Smooth muscle cell (in vitro differentiated cells): ENCODE results near the gene GUSB. TPM values are rescaled to one million over a fixed set of nuclear protein-coding genes. Genes with fewer than 3 reads are reported as not detected.
"Not testable (repeated sequence)": the region's sequence is repeated elsewhere in the genome, so short reads cannot be mapped to it uniquely, and the experiment has no call there.

Source experiments
- DNase-seq: peaks from one replicate; lab custom pipeline; 2025; ENCODE audit not compliant: unreplicated experiment; lab: John Stamatoyannopoulos, UW
- H2AFZ ChIP-seq: fragments of 200-600 bp; sonication (generic); 2 replicates; pipeline ENCODE4 v1.6.0; 2016; ENCODE audit warnings: antibody characterized with exemption, low read depth, mild to moderate bottlenecking
- H3F3A ChIP-seq: fragments of 200-600 bp; sonication (generic); 2 replicates; pipeline ENCODE4 v1.6.0; 2017; ENCODE audit warnings: antibody characterized with exemption, low read depth
- H3K27ac ChIP-seq: fragments of 200-600 bp; sonication (generic); 2 replicates; pipeline ENCODE4 v1.5.1; 2016; ENCODE audit warnings: low read depth, mild to moderate bottlenecking
- H3K27me3 ChIP-seq: fragments of 200-600 bp; sonication (generic); 2 replicates; pipeline ENCODE4 v1.6.1; 2016; ENCODE audit warnings: low read depth, mild to moderate bottlenecking
- H3K36me3 ChIP-seq: fragments of 200-600 bp; sonication (generic); 2 replicates; pipeline ENCODE4 v1.5.1; 2016; ENCODE audit warnings: low read depth
- H3K4me1 ChIP-seq: fragments of 200-600 bp; sonication (generic); 2 replicates; pipeline ENCODE4 v1.5.1; 2016; ENCODE audit warnings: low read depth
- H3K4me2 ChIP-seq: fragments of 200-600 bp; sonication (generic); 2 replicates; pipeline ENCODE4 v1.6.0; 2016; ENCODE audit warnings: mild to moderate bottlenecking
- H3K4me3 ChIP-seq: fragments of 200-600 bp; sonication (generic); 2 replicates; pipeline ENCODE4 v1.5.1; 2016; ENCODE audit warnings: mild to moderate bottlenecking
- H3K79me2 ChIP-seq: fragments of 200-600 bp; sonication (generic); 2 replicates; pipeline ENCODE4 v1.6.0; 2016; ENCODE audit warnings: low read depth, mild to moderate bottlenecking
- H3K9ac ChIP-seq: fragments of 200-600 bp; sonication (generic); 2 replicates; pipeline ENCODE4 v1.6.0; 2016; ENCODE audit warnings: low read depth
- H3K9me3 ChIP-seq: fragments of 200-600 bp; sonication (generic); replicated peaks from 2 replicates; pipeline ENCODE4 v1.5.1; 2016; ENCODE audit warnings: low read depth
- H4K20me1 ChIP-seq: fragments of 200-600 bp; sonication (generic); 2 replicates; pipeline ENCODE4 v1.6.0; 2016; ENCODE audit warnings: low read depth
- CTCF ChIP-seq: fragments of 200-600 bp; sonication (generic); IDR thresholded peaks from 2 replicates; pipeline ENCODE4 v1.5.1; 2017; ENCODE audit warnings: borderline replicate concordance, mild to moderate bottlenecking, antibody characterized with exemption; ENCODE audit not compliant: insufficient read depth, poor library complexity, severe bottlenecking
- WGBS: methylation state at CpG from one replicate; pipeline ENCODE4 v1.1.7; 2016; ENCODE audit warnings: low lambda C conversion rate; 5-methylcytosine and 5-hydroxymethylcytosine counted together
- polyA plus RNA-seq: library from polyadenylated mRNA; unstranded; fragments of >200 nt; fragmentation: Nextera tagmentation; extraction: Ambion mirVana; gene quantifications from 2 replicates; pipeline ENCODE4 v1.2.1, GENCODE V29; 2016
- total RNA-seq: library from RNA; depleted of rRNA; stranded (reverse); fragments of >200 nt; gene quantifications from 2 replicates; pipeline ENCODE4 v1.2.3, GENCODE V29; 2014

Gene GUSB
- total and polyA plus RNA-seq, 2 experiments from 2014 or later = 24.4 to 42.1 TPM

GRCh38 chr7:65992526-65992925 is 10.5 kb upstream of the GUSB start:
- Histone ChIP-seq H3K9ac (no peak overlapping the region), H3K4me2 (no peak overlapping the region), H3K36me3 (no peaks in the 10 kb centered on the region), H3K27me3 (no peaks in the 10 kb centered on the region), H3K4me3 (no peak overlapping the region), H4K20me1 (no peaks in the 10 kb centered on the region), H3K4me1 (no peaks in the 10 kb centered on the region), H3K79me2 (no peaks in the 10 kb centered on the region), H3K9me3 (no peaks in the 10 kb centered on the region), H3K27ac (no peak overlapping the region), H3F3A (no peaks in the 10 kb centered on the region), H2AFZ (no peak overlapping the region)
- TF ChIP-seq CTCF = no peak
- WGBS = 92% methylated on average over 4 of the region's 4 CpGs
- no peak for DNase-seq

- not testable (repeated sequence) for H3K79me2 ChIP-seq, H3K4me3 ChIP-seq, H3F3A ChIP-seq, H3K27ac ChIP-seq, H3K36me3 ChIP-seq, H3K4me1 ChIP-seq, H4K20me1 ChIP-seq, H3K9ac ChIP-seq, H2AFZ ChIP-seq, DNase-seq, H3K4me2 ChIP-seq, H3K9me3 ChIP-seq, H3K27me3 ChIP-seq
- 97% methylated on average over 5 of the region's 5 CpGs for WGBS
These were observed 9.8 kb upstream of the GUSB start for GRCh38 chr7:65991829-65992228.

- Histone ChIP-seq H3K27me3 (no peaks in the 10 kb centered on the region), H4K20me1 (no peaks in the 10 kb centered on the region), H3K4me3 (no peak overlapping the region), H3K4me2 (no peak overlapping the region), H3K9ac (no peak overlapping the region), H3F3A (no peaks in the 10 kb centered on the region), H3K79me2 (no peaks in the 10 kb centered on the region), H3K4me1 (no peaks in the 10 kb centered on the region), H3K27ac (no peak overlapping the region), H2AFZ (no peak overlapping the region), H3K36me3 (no peaks in the 10 kb centered on the region), H3K9me3 (no peaks in the 10 kb centered on the region)
- 79% methylated on average over 3 of the region's 3 CpGs for WGBS
- no peak for TF ChIP-seq CTCF
- DNase-seq = no peak
These were observed 7.7 kb upstream of the GUSB start for GRCh38 chr7:65989694-65990080.

- 95% methylated on average over 1 of the region's 1 CpG for WGBS
- not testable (repeated sequence) for H3K4me3 ChIP-seq, DNase-seq, H4K20me1 ChIP-seq, H3F3A ChIP-seq, H3K4me2 ChIP-seq, H3K27me3 ChIP-seq, H3K9ac ChIP-seq, H3K9me3 ChIP-seq, H3K4me1 ChIP-seq, H2AFZ ChIP-seq, H3K27ac ChIP-seq, H3K36me3 ChIP-seq, H3K79me2 ChIP-seq
These were observed 6.5 kb upstream of the GUSB start for GRCh38 chr7:65988503-65988902.

GRCh38 chr7:65988084-65988483 is 6.1 kb upstream of the GUSB start:
- TF ChIP-seq CTCF = no peak
- no peaks in the 10 kb centered on the region for H3K79me2 ChIP-seq
- no peaks in the 10 kb centered on the region for H3K27me3 ChIP-seq
- H3K9me3 ChIP-seq = no peaks in the 10 kb centered on the region
- H3K4me2 ChIP-seq = no peak overlapping the region
- DNase-seq = no peak
- WGBS = 88% methylated on average over 4 of the region's 4 CpGs
- H3K9ac ChIP-seq = no peak overlapping the region
- no peaks in the 10 kb centered on the region for H3K36me3 ChIP-seq
- no peaks in the 10 kb centered on the region for H3K4me1 ChIP-seq
- H4K20me1 ChIP-seq = no peaks in the 10 kb centered on the region
- H3K4me3 ChIP-seq = no peak overlapping the region
- H2AFZ ChIP-seq = no peak overlapping the region
- H3K27ac ChIP-seq = no peak overlapping the region
- no peaks in the 10 kb centered on the region for H3F3A ChIP-seq
